BJ (cell line): Measurements from ENCODE around the gene ZNF385B. TPM values are rescaled to one million over a fixed set of nuclear protein-coding genes. Genes with fewer than 3 reads are reported as not detected.

Source experiments
- CTCF ChIA-PET: fragments of 350-600 bp; formaldehyde crosslinking; extraction: SDS; loops from one replicate; lab custom pipeline; 2021; ENCODE audit warnings: antibody characterized with exemption, inconsistent platforms; lab: Yijun Ruan, JAX
- POLR2A ChIA-PET: fragments of 300-600 bp; sonication (Branson Sonifier 250); formaldehyde crosslinking; extraction: SDS; loops from one replicate; lab custom pipeline; 2021; ENCODE audit warnings: antibody characterized with exemption; lab: Charles Lee
- DNase-seq: peaks from one replicate; pipeline ENCODE4 v3.0.0-alpha.2; 2011; ENCODE audit warnings: low read depth
- H3K27me3 ChIP-seq: 2 replicates; pipeline ENCODE4 v1.6.0; 2011; ENCODE audit warnings: low read length; ENCODE audit not compliant: control insufficient read depth, insufficient read depth
- H3K36me3 ChIP-seq: 2 replicates; pipeline ENCODE4 v1.5.1; 2011; ENCODE audit warnings: low read length; ENCODE audit not compliant: control insufficient read depth, insufficient read depth
- H3K4me3 ChIP-seq: 2 replicates; pipeline ENCODE4 v1.5.1; 2011; ENCODE audit warnings: low read depth, mild to moderate bottlenecking, control low read depth, low read length
- CTCF ChIP-seq: IDR thresholded peaks from 2 replicates; pipeline ENCODE4 v1.5.1; 2011; ENCODE audit warnings: low read depth, mild to moderate bottlenecking, control low read depth, inconsistent platforms, low read length, moderate library complexity; ENCODE audit not compliant: insufficient read depth
- polyA plus RNA-seq: library from polyadenylated mRNA; depleted of rRNA; stranded (reverse); fragments of >200 nt; gene quantifications from 2 replicates; pipeline ENCODE4 v1.2.3, GENCODE V29; 2011

ZNF385B gene
- polyA plus RNA-seq, 1 experiment: 0.22 TPM

GRCh38 chr2:179579800-179580199 is 281.6 kb downstream of the ZNF385B start:
- ChIA-PET CTCF (interaction anchor here (1.3 kb wide), 1 partner anchor 13 kb away, joined by 3 read pairs; no protein-coding TSS in a partner anchor), POLR2A (no interaction called here)
- no peak for DNase-seq
- no peak for TF ChIP-seq CTCF
- no peak overlapping the region for H3K4me3 ChIP-seq
- H3K36me3 ChIP-seq: no peaks in the 10 kb centered on the region
- no peaks in the 10 kb centered on the region for H3K27me3 ChIP-seq

- no peak for TF ChIP-seq CTCF
- CTCF ChIA-PET: interaction anchor here (0.6 to 1.3 kb wide), 2 partner anchors 11 to 29 kb away, joined by 3 read pairs; no protein-coding TSS in a partner anchor
- Histone ChIP-seq H3K4me3 (no peak overlapping the region), H3K36me3 (no peaks in the 10 kb centered on the region), H3K27me3 (no peaks in the 10 kb centered on the region)
- no peak for DNase-seq
- POLR2A ChIA-PET: no interaction called here
These were observed 283.1 kb downstream of the ZNF385B start for GRCh38 chr2:179578171-179578916.

GRCh38 chr2:179574061-179574519 is 287.3 kb downstream of the ZNF385B start:
- no peaks in the 10 kb centered on the region for H3K27me3 ChIP-seq
- ChIA-PET POLR2A (no interaction called here), CTCF (interaction anchor here (0.6 to 1.2 kb wide), 2 partner anchors 18 to 381 kb away, joined by 3 to 4 read pairs; no protein-coding TSS in a partner anchor)
- no peak overlapping the region for H3K4me3 ChIP-seq
- H3K36me3 ChIP-seq: no peaks in the 10 kb centered on the region
- no peak for TF ChIP-seq CTCF
- DNase-seq: no peak

- Histone ChIP-seq H3K27me3 (no peaks in the 10 kb centered on the region), H3K4me3 (no peak overlapping the region), H3K36me3 (no peaks in the 10 kb centered on the region)
- ChIA-PET CTCF (interaction anchor here (0.7 kb wide), 1 partner anchor 21 kb away, joined by 3 read pairs; no protein-coding TSS in a partner anchor), POLR2A (no interaction called here)
- no peak for TF ChIP-seq CTCF
- no peak for DNase-seq
These were observed 288.9 kb downstream of the ZNF385B start for GRCh38 chr2:179572544-179572943.

- TF ChIP-seq CTCF: no peak
- POLR2A ChIA-PET: no interaction called here
- H3K4me3 ChIP-seq: no peak overlapping the region
- DNase-seq: no peak
- H3K36me3 ChIP-seq: no peaks in the 10 kb centered on the region
- CTCF ChIA-PET: no interaction called here
- H3K27me3 ChIP-seq: no peaks in the 10 kb centered on the region
These were observed 289.7 kb downstream of the ZNF385B start for GRCh38 chr2:179571721-179572120.
